Fibroblast of skin of back (primary cell): ENCODE data around the gene AKT3.

Source experiments
- DNase-seq: peaks from one replicate; pipeline ENCODE4 v3.0.0-alpha.2; 2013

The AKT3 gene

GRCh38 chr1:243505986-243506689, 343.9 kb downstream of the AKT3 start:
- DNase-seq, result no peak

GRCh38 chr1:243503155-243503554, 346.9 kb downstream of the AKT3 start:
- DNase-seq, result no peak

GRCh38 chr1:243501002-243501401, 349.0 kb downstream of the AKT3 start:
- peak; percentile 30 for DNase-seq

- DNase-seq, result no peak
Observed at GRCh38 chr1:243500512-243500911, 349.5 kb downstream of the AKT3 start.

- no peak for DNase-seq
Observed at GRCh38 chr1:243499711-243500110, 350.3 kb downstream of the AKT3 start.

- DNase-seq, result no peak
Observed at GRCh38 chr1:243499248-243499647, 350.8 kb downstream of the AKT3 start.

GRCh38 chr1:243497939-243498681, 351.9 kb downstream of the AKT3 start:
- DNase-seq, result no peak

- no peak for DNase-seq
Observed at GRCh38 chr1:243496806-243497205, 353.2 kb downstream of the AKT3 start.

GRCh38 chr1:243496187-243496646, 353.8 kb downstream of the AKT3 start:
- no peak for DNase-seq

GRCh38 chr1:243495442-243496186, 354.4 kb downstream of the AKT3 start:
- no peak for DNase-seq

GRCh38 chr1:243494741-243495431, 355.2 kb downstream of the AKT3 start:
- peak; percentile 40 for DNase-seq

GRCh38 chr1:243493156-243494129, 356.6 kb downstream of the AKT3 start:
- DNase-seq, result no peak

- no peak for DNase-seq
Observed at GRCh38 chr1:243490748-243491686, 359.0 kb downstream of the AKT3 start.

GRCh38 chr1:243489681-243490546, 360.1 kb downstream of the AKT3 start:
- no peak for DNase-seq

GRCh38 chr1:243489158-243489527, 360.9 kb downstream of the AKT3 start:
- DNase-seq, result no peak

GRCh38 chr1:243488459-243489157, 361.4 kb downstream of the AKT3 start:
- DNase-seq, result no peak

- no peak for DNase-seq
Observed at GRCh38 chr1:243487649-243488227, 362.3 kb downstream of the AKT3 start.

- DNase-seq, result no peak
Observed at GRCh38 chr1:243487036-243487648, 362.9 kb downstream of the AKT3 start.
